Muscle layer of duodenum (tissue), 2 donors: Measurements from ENCODE around the gene RAC3.

Source experiments
- H3K27ac ChIP-seq: one replicate; pipeline ENCODE4 v1.7.0; 2013; ENCODE audit warnings: mild to moderate bottlenecking, low read length
- H3K27me3 ChIP-seq: one replicate; pipeline ENCODE4 v1.7.0; 2013; ENCODE audit warnings: low read depth, mild to moderate bottlenecking, control low read depth, low read length
- H3K36me3 ChIP-seq, 2 donors: one replicate each; pipeline ENCODE4 v1.7.0; 2013; ENCODE audit warnings: low read length in 2 of 2, control low read depth in 1 of 2, mild to moderate bottlenecking in 1 of 2; ENCODE audit not compliant: insufficient read depth in 2 of 2, control insufficient read depth in 1 of 2
- H3K4me1 ChIP-seq, 2 donors: one replicate each; pipeline ENCODE4 v1.7.0; 2013; ENCODE audit warnings: low read length in 2 of 2, mild to moderate bottlenecking in 2 of 2, control low read depth in 1 of 2, moderate library complexity in 1 of 2; ENCODE audit not compliant: insufficient read depth in 2 of 2, control insufficient read depth in 1 of 2
- H3K4me3 ChIP-seq, 2 donors: one replicate each; pipeline ENCODE4 v1.7.0; 2013; ENCODE audit warnings: low read length in 2 of 2, low read depth in 1 of 2, mild to moderate bottlenecking in 1 of 2
- H3K9me3 ChIP-seq, 2 donors: one replicate each; pipeline ENCODE4 v1.7.0; 2013; ENCODE audit warnings: low read length in 2 of 2, control low read depth in 1 of 2, mild to moderate bottlenecking in 1 of 2; ENCODE audit not compliant: control insufficient read depth in 1 of 2
- donor health status: healthy.

RAC3 gene

GRCh38 chr17:82062984-82063368, 31.5 kb downstream of the RAC3 start:
- H3K4me1 ChIP-seq: peaks cover 3 to 29% of the 10 kb centered on the region in 2 donors
- H3K27ac ChIP-seq: no peak overlapping the region
- peaks cover 20 to 59% of the 10 kb centered on the region in 2 donors for H3K36me3 ChIP-seq
- H3K9me3 ChIP-seq: no peaks in the 10 kb centered on the region
- H3K27me3 ChIP-seq: no peaks in the 10 kb centered on the region
- no peak overlapping the region for H3K4me3 ChIP-seq

- Histone ChIP-seq H3K4me3 (peak overlapping the region; percentile 69 to 95), H3K36me3 (peaks cover 20 to 55% of the 10 kb centered on the region in 2 donors), H3K27ac (no peak overlapping the region), H3K9me3 (no peaks in the 10 kb centered on the region), H3K27me3 (no peaks in the 10 kb centered on the region), H3K4me1 (peaks cover 3 to 29% of the 10 kb centered on the region in 2 donors)
Observed at GRCh38 chr17:82063424-82064415, 32.2 kb downstream of the RAC3 start.

GRCh38 chr17:82064433-82065192, 33.1 kb downstream of the RAC3 start:
- Histone ChIP-seq H3K4me3 (peak overlapping the region; percentile 69 to 95), H3K9me3 (no peaks in the 10 kb centered on the region), H3K27me3 (no peaks in the 10 kb centered on the region), H3K27ac (no peak overlapping the region), H3K4me1 (peaks cover 3 to 29% of the 10 kb centered on the region in 2 donors), H3K36me3 (peaks cover 18 to 46% of the 10 kb centered on the region in 2 donors)

GRCh38 chr17:82065193-82065637, 33.7 kb downstream of the RAC3 start:
- H3K27ac ChIP-seq: no peak overlapping the region
- H3K4me3 ChIP-seq: peak overlapping the region; percentile 69 to 95
- no peaks in the 10 kb centered on the region for H3K27me3 ChIP-seq
- H3K4me1 ChIP-seq: peaks cover 3 to 29% of the 10 kb centered on the region in 2 donors
- peaks cover 13 to 40% of the 10 kb centered on the region in 2 donors for H3K36me3 ChIP-seq
- no peaks in the 10 kb centered on the region for H3K9me3 ChIP-seq

- Histone ChIP-seq H3K4me3 (peak within 1 kb of the TSS; percentile 69 to 95), H3K4me1 (peaks cover 3 to 29% of the 10 kb centered on the region in 2 donors), H3K27ac (peak within 1 kb of the TSS; percentile 20), H3K27me3 (no peaks in the 10 kb centered on the region), H3K36me3 (peaks cover 9 to 35% of the 10 kb centered on the region in 2 donors), H3K9me3 (no peaks in the 10 kb centered on the region)
Observed at GRCh38 chr17:82065638-82066303, 34.3 kb downstream of the RAC3 start, which contains the start of gene DUS1L. Gene DUS1L (minus strand): TSS chr17:82065804. CDS start chr17:82065059, 745 bp downstream.

- Histone ChIP-seq H3K9me3 (no peaks in the 10 kb centered on the region), H3K27me3 (no peaks in the 10 kb centered on the region), H3K4me1 (peaks cover 0 to 5% of the 10 kb centered on the region in 2 donors), H3K36me3 (no peaks in the 10 kb centered on the region), H3K27ac (no peak overlapping the region), H3K4me3 (no peak overlapping the region)
Observed at GRCh38 chr17:82070611-82071010, 39.1 kb downstream of the RAC3 start.

GRCh38 chr17:82072827-82073226, 41.3 kb downstream of the RAC3 start:
- H3K4me3 ChIP-seq: no peak overlapping the region
- H3K27me3 ChIP-seq: no peaks in the 10 kb centered on the region
- H3K36me3 ChIP-seq: no peaks in the 10 kb centered on the region
- no peak overlapping the region for H3K27ac ChIP-seq
- H3K4me1 ChIP-seq: no peaks in the 10 kb centered on the region
- H3K9me3 ChIP-seq: no peaks in the 10 kb centered on the region

GRCh38 chr17:82073446-82073845, 42.0 kb downstream of the RAC3 start:
- no peaks in the 10 kb centered on the region for H3K27me3 ChIP-seq
- H3K9me3 ChIP-seq: no peaks in the 10 kb centered on the region
- no peak overlapping the region for H3K4me3 ChIP-seq
- no peak overlapping the region for H3K27ac ChIP-seq
- no peaks in the 10 kb centered on the region for H3K36me3 ChIP-seq
- H3K4me1 ChIP-seq: no peaks in the 10 kb centered on the region

- Histone ChIP-seq H3K4me3 (no peak overlapping the region), H3K36me3 (peaks cover 0 to 24% of the 10 kb centered on the region in 2 donors), H3K4me1 (no peaks in the 10 kb centered on the region), H3K27ac (no peak overlapping the region), H3K9me3 (no peaks in the 10 kb centered on the region), H3K27me3 (no peaks in the 10 kb centered on the region)
Observed at GRCh38 chr17:82076018-82076784, 44.7 kb downstream of the RAC3 start.

- H3K4me3 ChIP-seq: no peak overlapping the region
- H3K4me1 ChIP-seq: no peaks in the 10 kb centered on the region
- H3K27me3 ChIP-seq: no peaks in the 10 kb centered on the region
- peaks cover 0 to 31% of the 10 kb centered on the region in 2 donors for H3K36me3 ChIP-seq
- no peak overlapping the region for H3K27ac ChIP-seq
- H3K9me3 ChIP-seq: no peaks in the 10 kb centered on the region
Observed at GRCh38 chr17:82076785-82077591, 45.5 kb downstream of the RAC3 start.
